Tibial artery (tissue), 4 donors: ENCODE measurements around the gene SREK1.

ENCODE experiments used
- DNase-seq, 2 donors: peaks; one replicate each; pipeline ENCODE4 v3.0.0-alpha.2; 2019
- H3K27ac ChIP-seq, 2 donors: fragments of 200-600 bp; sonication (generic) in 1 of 2; 1 replicate in 1 of 2; 2 replicates in 1 of 2; pipeline ENCODE4 v1.5.1; 2018 to 2019; ENCODE audit warnings: mild to moderate bottlenecking in 1 of 2
- H3K27me3 ChIP-seq, 2 donors: fragments of 200-600 bp; sonication (generic) in 1 of 2; one replicate each; pipeline versions ENCODE4 v1.5.1 to v1.6.0; 2016 to 2019
- H3K36me3 ChIP-seq, 3 donors: fragments of 200-600 bp; sonication (generic) in 2 of 3; one replicate each; pipeline ENCODE4 v1.5.1; 2016 to 2019; ENCODE audit warnings: mild to moderate bottlenecking in 2 of 3
- H3K4me1 ChIP-seq, 4 donors: fragments of 200-600 bp; sonication (generic) in 2 of 4; 1 replicate in 3 of 4; 2 replicates in 1 of 4; pipeline ENCODE4 v1.5.1; 2016 to 2019
- H3K4me3 ChIP-seq, 2 donors: fragments of 200-600 bp; sonication (generic) in 1 of 2; 1 replicate in 1 of 2; 2 replicates in 1 of 2; pipeline ENCODE4 v1.5.1; 2018 to 2019; ENCODE audit warnings: mild to moderate bottlenecking in 2 of 2
- H3K9me3 ChIP-seq, 3 donors: fragments of 200-600 bp; sonication (generic) in 1 of 3; one replicate each; pipeline ENCODE4 v1.5.1; 2016 to 2019
- intact Hi-C: fragments of 100-400 bp; cut with DNase I; formaldehyde crosslinking; loops from one replicate; pipeline ENCODE4 v1.15.0; 2023; ENCODE audit warnings: low total_unique reads
- TF ChIP-seq, protein P1 (sequence below), 2 experiments: fragments of 200-600 bp in 1 of 2; fragments of 450-650 bp in 1 of 2; IDR thresholded peaks; one replicate each; pipeline ENCODE4 v1.5.1; 2017 to 2019; ENCODE audit warnings: antibody characterized with exemption in 2 of 2, mild to moderate bottlenecking in 1 of 2, moderate library complexity in 1 of 2

The SREK1 gene

GRCh38 chr5:66193419-66193818, 49.3 kb downstream of the SREK1 start:
- Histone ChIP-seq H3K27ac (no peak overlapping the region), H3K36me3 (no peaks in the 10 kb centered on the region), H3K9me3 (no peaks in the 10 kb centered on the region), H3K4me3 (no peak overlapping the region), H3K4me1 (no peaks in the 10 kb centered on the region), H3K27me3 (no peaks in the 10 kb centered on the region)
- DNase-seq, result no peak
- intact Hi-C loops, result no loop called here
- TF ChIP-seq, protein P1, sequence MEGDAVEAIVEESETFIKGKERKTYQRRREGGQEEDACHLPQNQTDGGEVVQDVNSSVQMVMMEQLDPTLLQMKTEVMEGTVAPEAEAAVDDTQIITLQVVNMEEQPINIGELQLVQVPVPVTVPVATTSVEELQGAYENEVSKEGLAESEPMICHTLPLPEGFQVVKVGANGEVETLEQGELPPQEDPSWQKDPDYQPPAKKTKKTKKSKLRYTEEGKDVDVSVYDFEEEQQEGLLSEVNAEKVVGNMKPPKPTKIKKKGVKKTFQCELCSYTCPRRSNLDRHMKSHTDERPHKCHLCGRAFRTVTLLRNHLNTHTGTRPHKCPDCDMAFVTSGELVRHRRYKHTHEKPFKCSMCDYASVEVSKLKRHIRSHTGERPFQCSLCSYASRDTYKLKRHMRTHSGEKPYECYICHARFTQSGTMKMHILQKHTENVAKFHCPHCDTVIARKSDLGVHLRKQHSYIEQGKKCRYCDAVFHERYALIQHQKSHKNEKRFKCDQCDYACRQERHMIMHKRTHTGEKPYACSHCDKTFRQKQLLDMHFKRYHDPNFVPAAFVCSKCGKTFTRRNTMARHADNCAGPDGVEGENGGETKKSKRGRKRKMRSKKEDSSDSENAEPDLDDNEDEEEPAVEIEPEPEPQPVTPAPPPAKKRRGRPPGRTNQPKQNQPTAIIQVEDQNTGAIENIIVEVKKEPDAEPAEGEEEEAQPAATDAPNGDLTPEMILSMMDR (IDR thresholded peaks at IDR 0.05), result no peak

DNA sequence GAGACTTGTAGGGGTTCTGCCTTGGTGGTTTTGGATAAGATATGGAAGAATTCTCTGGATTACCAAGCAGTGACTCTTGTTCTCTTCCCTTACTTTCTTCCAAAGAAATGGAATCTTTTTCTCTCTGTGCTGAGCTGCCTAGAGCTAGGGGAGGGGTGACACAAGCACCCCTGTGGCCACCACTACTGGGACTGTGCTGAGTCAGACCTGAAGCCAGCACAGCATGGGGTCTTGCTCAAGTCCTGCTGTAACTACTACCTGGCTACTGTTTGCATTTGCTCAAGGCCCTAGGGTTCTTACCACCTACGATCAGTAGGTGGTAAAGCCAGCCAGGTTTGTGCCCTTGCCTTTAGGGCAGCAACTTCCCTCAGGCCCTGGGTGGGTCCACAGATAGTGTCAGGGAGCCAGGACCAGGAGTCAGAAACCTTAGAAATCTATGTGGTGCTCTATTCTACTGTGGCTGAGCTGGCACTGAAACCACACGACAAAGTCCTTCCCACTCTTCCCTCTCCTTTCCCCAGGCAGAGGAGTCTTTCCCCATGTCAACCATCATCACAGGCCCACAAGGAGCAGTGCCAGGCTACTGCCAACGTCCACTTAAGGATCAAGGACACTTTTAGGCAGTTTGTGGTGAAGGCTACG, 53.8 kb downstream of the SREK1 start:
- Histone ChIP-seq H3K4me3 (no peak overlapping the region), H3K27ac (no peak overlapping the region), H3K9me3 (no peaks in the 10 kb centered on the region), H3K27me3 (no peaks in the 10 kb centered on the region), H3K36me3 (no peaks in the 10 kb centered on the region), H3K4me1 (no peaks in the 10 kb centered on the region)
- intact Hi-C loops, result no loop called here
- DNase-seq, result no peak
- TF ChIP-seq, protein P1 (IDR thresholded peaks at IDR 0.05), result no peak

DNA sequence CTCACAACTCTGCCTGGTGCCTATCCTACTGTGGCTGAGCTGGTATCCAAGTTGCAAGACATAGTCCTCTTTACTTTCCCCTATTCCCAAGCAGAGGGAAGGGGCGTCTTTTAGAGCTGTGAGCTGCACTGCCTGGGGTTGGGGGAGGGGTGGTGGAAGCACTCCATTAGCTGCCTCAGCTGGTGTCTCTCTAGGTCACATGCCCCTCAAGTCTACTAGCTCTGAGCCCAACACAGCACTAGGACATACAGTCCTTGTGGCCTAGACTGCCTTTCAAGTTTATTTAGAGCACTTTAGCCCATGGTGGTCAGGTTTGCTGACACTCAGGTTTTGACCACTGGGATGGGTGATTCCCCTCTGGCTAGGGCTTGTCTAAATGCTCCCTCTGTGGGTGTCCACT, 54.7 kb downstream of the SREK1 start:
- Histone ChIP-seq H3K9me3 (no peaks in the 10 kb centered on the region), H3K27me3 (no peaks in the 10 kb centered on the region), H3K4me3 (no peak overlapping the region), H3K4me1 (no peaks in the 10 kb centered on the region), H3K27ac (no peak overlapping the region), H3K36me3 (no peaks in the 10 kb centered on the region)
- no peak for DNase-seq
- TF ChIP-seq, protein P1 (IDR thresholded peaks at IDR 0.05), result no peak
- intact Hi-C loops, result no loop called here

GRCh38 chr5:66203531-66203930, 59.4 kb downstream of the SREK1 start:
- H3K4me1 ChIP-seq, result no peaks in the 10 kb centered on the region
- TF ChIP-seq, protein P1 (IDR thresholded peaks at IDR 0.05), result no peak
- intact Hi-C loops, result no loop called here
- no peaks in the 10 kb centered on the region for H3K9me3 ChIP-seq
- no peak for DNase-seq
- no peak overlapping the region for H3K27ac ChIP-seq
- H3K36me3 ChIP-seq, result no peaks in the 10 kb centered on the region
- no peaks in the 10 kb centered on the region for H3K27me3 ChIP-seq
- H3K4me3 ChIP-seq, result no peak overlapping the region

DNA sequence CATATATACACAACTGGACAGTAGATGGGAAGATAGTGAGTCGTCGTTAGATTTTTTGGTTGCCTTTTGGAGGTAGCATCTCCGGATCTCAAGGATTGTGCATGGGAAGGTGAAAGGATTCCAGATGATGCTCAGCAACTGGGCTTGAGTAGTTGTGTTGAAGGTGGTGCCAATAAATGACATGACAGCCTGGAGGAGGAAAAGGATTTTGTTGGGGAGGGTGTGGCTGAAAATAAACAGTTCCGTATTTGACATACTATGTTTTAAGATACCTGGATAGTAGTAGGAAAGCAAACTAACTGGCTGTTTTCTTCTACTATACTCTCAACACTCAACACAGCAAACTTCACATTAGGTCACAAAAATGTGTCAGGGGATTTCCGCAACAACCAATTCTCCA, 62.4 kb downstream of the SREK1 start:
- TF ChIP-seq, protein P1 (IDR thresholded peaks at IDR 0.05), result no peak
- DNase-seq, result no peak
- Histone ChIP-seq H3K36me3 (no peaks in the 10 kb centered on the region), H3K27me3 (no peaks in the 10 kb centered on the region), H3K4me3 (no peak overlapping the region), H3K9me3 (no peaks in the 10 kb centered on the region), H3K4me1 (no peaks in the 10 kb centered on the region), H3K27ac (no peak overlapping the region)
- intact Hi-C loops, result no loop called here
